NCI-H2196 (cell line): ENCODE results near the gene SRC.

Source experiments
- DNase-seq: peaks from one replicate; lab custom pipeline; 2025; ENCODE audit not compliant: unreplicated experiment; lab: John Stamatoyannopoulos, UW

Gene SRC

DNA sequence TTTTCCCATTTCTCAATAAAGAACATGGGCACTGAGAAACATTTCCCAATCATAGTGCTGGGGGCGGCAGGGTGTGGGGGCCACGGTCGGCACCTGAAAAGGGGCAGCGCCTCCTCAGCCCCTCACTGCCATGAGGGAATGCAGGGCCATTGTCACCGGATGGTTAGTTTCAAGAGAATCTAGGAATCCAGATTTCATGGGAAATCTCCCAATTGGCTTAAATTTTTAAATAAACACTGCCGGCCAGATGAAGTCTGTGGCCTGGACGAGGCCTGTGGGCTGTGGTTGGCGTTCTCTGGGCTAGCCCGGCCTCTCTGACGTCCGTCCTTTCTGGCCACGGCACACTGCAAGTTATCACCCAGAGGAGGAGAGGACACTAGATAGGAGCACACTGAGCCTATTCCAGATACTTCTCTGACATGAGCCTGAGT, 30.9 kb upstream of the SRC start:
- no peak for DNase-seq

DNA sequence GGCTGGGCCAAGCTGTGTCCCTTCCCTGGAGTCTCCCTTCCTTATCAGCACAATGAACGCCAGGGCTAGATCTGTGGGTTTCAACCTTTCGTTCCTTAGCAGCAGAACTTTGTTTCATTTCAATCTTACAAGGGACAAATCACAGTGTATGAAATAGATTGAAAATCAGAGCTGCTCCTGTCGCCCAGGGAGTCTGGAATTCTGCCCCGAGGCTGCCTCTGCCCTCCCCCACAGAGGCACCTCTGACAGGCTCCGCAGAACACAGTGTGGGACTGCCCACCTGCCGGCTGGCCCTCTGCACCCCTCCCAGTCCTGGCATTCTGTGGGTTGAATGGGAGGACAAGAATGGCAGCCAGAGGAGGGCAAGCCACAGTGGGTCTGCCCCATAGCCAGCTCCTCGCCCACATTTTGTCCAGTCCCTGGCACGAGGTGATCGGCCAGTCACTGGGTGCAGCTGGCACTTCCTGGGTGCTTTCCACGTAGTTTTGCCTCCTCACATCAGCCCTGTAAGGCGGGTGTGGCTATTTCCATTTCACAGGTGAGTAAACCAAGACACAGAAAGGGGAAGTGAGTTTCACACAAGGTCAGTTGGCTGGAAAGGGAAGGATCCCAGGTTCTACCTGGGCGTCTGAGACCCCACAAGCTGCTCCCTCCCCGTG, 30.4 kb upstream of the SRC start:
- DNase-seq, result no peak

DNA sequence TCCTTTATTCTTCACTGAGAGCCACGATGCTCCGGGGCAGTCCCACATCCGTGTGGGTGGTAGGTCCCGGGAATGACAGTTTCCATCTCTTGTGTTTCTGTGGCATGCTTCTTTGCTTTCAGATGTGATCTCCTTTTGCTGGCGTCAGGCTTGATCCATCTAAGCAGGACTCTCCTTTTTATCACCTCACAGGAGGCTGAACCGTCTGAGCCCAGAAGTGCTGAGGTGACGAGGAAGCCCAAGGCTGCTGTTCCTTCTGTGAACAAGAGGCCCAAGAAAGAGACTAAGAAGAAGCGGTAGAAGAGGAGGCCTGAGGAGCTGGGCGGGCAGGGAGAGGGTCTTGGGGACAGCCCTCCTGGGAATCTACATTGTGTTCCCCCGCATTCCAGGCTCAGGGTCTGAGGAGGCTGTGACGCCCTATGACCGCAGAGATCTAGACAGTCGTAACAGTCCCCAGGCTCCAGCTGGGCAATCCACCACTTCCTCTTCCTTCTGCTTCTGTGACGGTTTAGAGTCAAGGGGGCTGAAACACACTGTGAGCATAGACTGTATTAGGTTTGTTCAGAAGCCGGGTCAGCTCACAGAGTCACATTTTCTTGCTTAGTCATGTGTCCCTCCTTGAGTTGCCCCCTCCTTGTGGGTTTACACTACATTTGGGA, 29.7 kb upstream of the SRC start:
- DNase-seq, result no peak

DNA sequence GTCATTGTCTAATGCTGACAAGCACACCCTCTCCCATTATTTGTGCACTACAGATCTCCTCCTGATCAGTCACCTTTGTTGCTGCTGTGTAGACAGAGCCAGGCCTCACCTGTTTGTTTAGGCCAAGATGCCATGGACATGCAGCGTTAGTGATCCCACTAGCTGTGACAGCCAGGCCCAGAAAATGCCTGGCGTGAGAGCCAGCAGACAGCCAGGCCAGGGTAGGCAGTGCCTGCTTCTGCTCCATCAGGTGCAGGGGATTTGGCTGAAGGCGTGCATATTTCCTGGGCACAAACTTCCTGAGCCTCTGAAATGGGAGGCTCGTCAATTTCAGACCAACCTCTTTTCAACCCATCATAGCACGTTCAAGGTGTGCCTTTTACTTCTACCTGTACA, 29.2 kb upstream of the SRC start:
- DNase-seq, result no peak

DNA sequence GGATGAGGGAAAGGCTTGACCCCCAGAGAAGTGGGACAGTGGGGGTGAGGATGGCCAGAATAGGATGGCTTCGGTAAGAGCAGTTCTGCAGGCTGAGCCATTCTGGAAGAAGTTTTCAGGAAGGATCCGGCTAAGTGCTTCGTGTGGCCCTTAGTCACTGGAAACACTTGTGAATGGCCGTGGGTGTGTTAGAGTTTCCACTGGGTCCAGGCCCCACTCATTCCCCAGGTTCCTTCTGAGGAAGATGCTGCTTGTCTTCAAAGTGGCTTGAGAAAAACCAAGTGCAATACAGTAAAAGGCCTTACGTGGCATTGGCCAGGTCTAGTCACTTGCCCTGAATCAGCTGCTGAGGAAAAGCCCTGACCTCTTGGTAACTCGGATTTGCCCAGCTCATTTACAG, 28.6 kb upstream of the SRC start:
- DNase-seq, result no peak

DNA sequence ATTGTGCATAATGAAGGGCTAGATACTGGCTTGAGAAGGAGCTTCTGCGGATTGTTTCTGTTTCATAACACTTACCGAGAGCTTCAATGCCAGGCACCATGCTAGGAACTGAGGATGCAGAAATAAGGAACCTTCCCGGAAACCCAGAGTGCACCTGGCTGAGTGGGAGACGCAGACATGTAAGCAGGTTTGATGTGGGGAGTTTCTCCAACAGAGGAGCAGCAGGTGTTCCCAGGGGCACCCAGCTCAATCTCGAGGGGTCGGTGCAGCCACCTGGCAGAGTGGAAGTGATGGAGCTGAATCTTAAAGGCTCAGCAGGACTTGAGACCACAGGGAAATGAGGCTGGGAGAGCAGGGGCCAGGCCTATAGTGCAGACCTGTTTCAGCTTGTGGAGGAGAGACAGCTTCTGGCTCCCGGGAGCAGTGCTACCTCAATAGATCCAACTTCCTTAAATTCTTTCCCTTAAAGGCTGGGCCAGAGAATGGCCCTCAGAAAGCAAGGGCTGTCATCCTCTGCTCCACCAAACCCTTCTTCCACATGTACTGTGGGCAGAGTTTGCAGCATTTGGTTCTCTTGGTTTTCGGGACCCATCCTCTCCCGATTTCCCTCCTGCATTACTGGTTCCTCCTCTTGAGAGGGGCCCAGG, 27.8 kb upstream of the SRC start:
- DNase-seq, result no peak

DNA sequence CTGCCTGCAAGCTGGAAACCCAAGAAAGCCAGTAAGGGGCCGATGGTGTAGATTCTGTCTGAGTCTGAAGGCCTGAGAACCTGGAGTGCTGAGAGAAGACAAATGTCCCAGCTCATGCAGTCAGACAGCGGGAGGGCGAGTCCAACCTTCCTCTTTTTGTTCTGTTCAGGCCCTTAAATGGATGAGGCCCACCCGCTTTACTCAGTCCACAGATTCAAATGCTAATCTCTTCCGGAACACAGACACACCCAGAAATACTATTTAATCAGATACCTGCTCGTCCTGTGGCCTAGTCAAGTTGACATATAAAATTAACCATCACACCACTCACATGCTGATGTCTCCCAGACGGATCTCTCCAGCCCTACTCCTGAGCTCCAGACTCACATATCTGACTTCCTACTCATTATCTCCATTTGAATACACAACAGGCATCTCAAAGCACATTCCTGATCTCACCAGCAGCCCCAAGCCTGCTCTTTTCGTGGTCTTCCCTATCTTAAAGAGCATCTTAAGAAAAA, 26.7 kb upstream of the SRC start:
- no peak for DNase-seq

DNA sequence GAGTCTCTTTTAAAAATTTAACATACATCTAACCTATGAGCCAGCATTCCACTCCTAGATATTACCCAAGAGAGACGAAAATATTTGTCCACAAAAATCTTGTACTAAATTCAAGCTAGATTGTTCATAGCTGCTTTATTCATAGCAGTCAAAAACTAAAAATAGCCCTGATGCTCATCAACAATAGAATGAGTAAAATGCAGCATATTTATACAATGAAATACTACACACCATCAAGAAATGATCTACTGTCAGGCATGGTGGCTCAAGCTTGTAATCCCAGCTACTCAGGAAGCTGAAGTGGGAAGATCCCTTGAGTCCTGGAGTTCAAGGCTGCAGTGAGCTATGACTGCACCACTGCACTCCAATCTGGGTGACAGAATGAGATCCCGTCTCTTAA, 22.0 kb upstream of the SRC start:
- no peak for DNase-seq

DNA sequence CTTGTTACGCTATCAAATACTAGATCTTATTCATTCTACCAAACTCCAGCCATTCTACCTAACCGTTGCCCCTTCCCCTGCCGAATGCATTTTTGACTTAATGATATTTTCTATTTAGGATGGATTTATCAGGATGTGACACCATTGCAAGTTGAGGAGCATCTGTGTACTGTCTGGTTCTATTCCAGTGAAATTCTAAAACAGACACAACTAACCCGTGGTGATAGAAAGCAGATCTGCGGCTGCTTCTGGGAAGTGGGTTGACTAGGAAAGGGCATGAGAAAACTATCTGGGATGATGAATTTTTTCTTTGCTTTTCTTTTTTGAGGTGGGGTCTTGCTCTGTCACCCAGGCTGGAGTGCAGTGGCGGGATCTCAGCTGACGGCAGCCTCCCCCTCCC, 20.7 kb upstream of the SRC start:
- DNase-seq, result no peak

DNA sequence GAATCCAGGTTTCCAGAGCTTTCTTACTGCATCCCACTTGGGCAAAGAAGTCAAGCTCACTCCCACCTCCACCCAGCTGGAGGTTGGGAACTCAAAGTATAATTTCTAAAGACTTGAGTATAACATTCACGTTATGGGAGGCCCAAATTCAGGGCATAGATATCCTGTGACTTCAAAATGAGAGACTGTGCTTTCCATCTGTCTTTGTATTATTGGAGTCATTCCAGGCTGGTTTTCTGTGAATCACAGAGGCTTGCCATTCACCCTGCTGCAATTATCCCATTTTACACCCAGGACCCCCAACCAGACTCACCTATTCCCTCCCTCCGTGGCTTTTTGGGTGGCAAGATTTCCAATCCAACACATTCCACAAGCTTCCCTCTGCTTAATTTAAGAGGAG, 19.3 kb upstream of the SRC start:
- DNase-seq, result no peak

DNA sequence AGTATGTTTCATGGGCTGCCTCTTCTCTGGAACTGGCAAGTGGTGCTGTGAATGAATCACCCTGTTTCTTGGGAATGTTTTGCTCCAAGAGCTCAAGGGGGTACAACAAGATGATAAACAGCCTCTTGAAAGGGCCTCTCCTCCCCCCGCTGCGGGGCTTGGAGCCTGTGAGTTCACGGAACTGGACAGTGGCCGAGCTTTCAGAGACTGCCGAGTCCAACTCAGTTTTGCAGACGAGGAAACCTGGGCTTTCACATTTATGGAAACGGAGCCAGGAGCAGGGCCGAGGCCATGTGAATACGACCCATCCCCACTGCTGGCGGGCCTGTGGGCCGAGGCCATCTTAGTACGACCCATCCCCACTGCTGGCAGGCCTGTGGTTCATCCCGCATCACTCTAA, 18.2 kb upstream of the SRC start:
- no peak for DNase-seq

DNA sequence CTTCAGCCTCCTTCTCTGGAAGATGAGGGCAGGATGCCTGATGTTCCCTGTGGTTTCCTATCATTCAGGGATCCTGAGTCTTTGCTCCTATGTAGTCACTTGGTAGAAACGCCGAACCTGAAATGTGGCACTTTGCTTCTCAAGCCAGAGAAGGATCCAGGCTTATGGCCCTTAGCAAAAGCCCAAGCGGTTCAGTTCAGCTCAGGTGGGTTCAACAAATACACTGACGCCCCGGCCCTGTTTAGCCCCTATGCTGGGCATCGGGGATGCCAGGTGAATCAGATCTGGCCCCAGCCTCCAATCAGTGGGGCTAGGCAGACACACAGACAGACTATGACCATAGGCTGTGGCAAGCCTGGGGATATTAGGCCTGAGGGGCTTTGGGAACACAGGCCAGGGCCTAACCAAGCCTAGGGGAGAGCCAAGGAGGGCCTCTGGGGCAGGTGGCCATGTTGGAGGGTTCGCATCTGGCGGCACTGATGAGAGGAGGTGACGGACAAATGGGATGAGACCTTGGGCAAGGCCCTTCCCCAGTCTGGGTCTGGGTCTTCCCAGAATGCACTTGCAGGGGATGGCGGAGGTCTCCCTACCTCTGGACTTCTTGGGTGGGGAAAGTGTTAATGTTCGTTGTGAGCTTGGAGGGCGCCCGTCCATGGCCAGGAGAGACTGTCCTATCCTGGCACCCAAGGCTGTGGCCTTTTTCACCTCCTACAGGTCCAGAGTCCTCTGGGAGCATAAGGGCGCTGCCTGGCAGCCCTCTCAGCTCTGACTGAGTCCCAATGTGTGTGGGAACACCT, 17.6 kb upstream of the SRC start:
- no peak for DNase-seq

DNA sequence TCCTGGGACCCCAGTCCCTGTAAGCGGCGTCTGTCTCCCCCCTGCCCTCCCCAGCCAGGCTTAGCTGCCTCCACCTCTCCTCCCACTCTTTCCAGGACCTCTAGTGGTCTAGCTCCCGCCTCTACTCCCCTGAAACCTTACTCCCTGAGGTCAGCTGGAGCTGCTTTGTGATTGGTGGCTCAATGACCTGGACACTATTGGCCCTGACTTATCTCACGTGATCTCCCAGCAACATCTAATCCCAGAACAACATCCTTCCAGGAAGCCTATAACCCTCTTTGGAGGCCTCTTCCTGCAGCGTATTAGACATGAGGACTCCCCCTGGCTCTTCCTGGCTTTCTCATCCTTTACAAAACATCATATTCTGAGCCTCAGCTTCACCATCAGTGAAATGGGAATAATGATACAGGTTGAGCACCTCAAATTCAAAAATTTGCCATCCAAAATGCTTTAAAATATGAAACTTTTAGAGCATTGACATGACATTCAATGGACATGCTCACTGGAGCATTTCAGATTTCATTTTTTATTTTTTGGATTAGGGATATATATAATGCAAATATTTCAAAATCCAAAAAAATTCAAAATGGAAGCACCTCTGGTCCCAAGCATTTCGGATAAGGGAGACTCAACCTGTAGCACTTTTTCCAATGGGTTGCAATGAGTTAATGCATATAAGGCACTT, 16.3 kb upstream of the SRC start:
- DNase-seq, result no peak

DNA sequence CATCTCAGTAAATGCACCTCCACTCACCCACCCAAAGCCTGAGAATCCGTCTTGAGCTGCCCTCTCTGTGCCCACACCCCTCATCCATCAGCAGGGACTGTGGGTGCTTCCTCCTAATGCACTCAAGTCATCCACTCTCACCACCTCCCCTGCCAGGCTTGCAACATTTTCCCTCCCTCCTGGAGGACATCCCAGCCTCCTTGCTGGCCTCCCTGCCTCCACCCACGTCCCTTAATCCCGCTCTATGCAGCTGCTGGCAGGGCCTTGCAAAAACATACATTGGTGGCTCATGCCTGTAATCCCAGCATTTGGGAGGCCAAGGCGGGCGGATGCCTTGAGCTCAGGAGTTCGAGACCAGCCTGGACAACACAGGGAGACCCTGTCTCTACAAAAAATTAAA, 15.6 kb upstream of the SRC start:
- no peak for DNase-seq

DNA sequence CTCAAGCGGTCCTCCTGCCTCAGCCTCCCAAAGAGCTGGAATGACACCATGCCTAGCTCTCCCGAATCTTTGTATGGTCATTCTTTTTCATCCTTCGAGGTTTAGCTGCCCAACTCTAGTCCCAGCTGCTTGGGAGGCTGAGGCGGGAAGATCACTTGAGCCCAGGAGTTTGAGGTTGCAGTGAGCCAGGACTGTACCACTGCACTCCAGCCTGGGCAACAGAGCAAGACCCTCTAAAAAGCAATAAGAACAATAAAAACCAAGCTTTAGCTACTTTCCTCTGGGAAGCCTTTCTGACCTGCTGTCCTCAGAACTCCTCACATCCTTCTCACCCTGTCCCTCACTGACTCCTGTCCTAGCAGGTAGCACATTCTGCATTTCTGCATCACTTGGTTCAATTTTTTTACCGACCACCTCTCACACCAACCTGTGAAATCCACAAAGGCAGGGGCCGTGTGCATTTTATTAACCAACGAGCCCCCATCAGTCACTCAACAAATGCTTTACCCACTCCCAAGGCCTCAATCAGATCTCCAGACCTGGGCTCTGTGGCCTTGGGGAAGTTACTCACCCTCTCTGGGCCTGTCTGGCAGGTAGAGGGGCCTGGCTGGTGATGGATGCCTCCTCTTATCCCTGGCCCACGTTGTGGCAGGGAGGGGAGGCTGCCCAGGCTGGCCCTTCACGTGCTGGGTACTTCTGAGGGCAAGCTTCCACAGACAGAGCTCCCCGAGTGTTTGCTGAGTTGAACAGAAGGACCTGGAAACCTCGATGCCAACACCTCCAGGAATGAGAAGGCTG, 14.7 kb upstream of the SRC start:
- no peak for DNase-seq

DNA sequence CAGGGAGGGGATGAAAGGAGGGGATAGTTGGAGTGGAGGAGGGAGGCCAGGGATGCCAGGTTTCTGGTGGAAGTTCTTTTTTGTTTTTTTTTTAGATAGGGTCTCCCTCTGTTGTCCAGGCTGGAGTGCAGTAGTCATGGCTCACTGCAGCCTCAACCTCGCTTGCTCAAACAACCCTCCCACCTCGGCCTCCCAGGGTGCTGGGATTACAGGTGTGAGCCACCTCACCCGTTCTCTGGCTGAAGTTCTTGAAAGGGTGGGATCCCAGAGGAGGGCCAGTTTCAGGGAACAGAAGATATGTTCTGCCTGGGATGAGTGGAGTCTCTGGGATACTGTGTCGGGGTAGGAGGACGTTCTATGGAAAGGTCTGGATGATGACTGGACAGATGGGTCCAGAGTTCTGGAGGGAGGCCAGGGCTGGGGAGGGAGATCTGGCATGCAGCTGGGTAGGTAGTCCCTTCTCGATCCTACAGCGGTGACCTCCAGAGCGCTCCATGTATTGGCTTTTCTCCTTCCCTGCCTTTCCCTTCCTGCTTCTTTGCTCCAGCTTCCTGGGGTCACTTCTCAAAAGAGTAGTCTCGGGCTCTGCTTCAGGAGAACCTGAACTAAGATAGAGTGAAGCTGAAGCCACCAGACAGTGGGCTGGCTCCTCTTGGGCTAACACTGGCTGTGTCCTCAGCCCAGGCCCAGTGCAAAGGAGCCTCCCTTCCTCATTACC, 12.7 kb upstream of the SRC start:
- DNase-seq, result no peak

DNA sequence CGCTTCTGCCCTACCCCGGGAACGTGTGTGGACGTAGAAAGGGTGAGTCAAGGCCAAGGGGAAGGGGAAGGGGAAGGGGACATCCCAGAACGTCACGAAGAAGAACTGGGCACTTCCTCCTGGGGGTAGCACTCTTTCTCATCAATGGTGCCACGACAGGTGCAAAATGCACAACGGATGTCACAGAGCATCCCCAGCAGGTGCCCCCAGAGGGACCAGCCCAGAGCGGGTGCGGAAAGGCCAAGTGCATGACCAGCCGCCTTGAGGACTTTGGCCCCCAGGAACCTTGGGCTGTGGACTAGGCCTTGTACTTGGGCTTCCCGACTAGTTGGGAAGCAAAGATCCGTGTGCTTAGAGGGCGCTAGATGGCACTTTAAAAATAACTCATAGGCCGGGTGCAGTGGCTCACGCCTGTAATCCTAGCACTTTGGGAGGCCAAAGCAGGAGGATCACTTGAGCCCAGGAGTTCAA, 12.1 kb upstream of the SRC start:
- DNase-seq, result no peak

DNA sequence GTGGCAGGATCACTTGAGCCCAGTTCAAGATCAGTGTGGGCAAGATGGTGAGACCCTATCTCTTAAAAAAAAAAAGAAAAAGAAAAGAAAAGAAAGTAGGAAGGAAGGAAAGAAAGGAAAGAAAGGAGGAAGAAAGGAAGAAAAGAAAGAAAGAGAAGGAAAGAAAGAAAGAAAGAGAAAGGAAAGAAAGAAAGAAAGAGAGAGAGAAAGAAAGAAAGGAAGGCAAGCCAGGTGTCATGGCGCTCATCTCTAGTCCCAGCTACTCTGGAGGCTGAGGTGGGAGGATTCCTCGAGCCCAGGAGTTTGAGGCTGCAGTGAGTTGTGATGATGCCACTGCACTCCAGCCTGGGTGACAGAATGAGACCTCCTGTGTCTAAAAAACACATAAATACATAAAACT, 11.5 kb upstream of the SRC start:
- DNase-seq, result no peak

DNA sequence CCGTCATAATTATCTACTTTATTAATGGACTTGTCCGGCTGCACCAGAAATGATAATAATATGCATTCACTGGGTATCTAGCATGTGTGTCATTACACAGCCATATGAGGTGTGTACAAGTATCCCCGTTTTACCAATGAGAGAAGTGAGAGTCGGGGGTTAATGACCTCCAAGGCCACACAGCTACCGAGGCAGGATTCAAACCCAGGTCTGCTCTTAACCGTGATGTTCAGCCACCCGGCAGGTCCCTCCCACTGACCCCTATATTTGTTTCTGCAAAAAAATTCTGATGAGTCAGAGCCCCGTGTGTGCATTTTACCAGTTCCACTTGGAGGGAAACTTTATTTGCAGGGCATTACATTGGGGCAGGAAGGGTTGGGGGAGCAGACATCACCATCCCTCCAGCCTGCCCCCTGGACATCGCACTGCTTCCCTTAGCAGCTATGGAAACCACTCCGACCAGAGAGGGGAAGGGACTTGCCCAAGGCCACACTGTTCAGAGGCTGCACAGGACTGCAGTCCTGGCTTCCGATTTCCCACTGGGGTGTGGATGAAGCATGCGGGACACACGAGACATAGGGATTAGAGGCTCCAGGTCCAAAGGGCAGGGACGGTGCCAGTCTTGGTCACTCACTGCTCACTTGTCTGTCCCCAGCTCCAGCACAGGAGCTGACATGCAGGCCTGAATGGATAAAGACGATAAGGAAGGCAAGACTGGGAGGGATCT, 10.1 kb upstream of the SRC start:
- no peak for DNase-seq
